ENCODE measurements around the gene ZNRD2.

ZNRD2 gene

DNA sequence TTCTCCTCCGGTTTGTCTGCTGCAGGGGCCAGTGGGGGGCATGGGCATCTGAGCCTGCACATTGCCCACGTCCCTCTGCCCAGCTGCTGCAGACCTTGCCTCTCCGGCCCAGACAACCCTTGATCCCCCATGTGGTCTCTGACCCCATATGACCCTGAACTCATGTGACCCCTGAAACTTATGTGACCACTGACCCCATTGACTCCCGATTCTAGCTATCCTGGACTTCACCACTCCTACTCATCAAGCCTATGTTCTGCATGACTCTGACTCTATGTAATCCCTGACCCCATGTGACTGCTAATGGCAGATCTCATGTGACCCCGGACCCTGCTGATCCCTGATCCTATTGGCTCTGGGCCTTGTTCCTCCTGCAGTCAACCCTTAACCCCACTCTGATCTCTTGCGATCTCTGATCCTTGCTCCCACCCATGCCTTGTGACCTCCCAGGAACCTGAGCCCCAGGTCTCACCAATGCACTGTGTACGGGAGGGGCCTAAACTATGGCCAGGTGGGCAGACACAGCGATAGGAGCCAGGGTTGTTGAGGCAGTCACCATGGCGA lies 17.8 kb upstream of the ZNRD2 start:
- Histone ChIP-seq H3K9ac (ENCODE audit: low read length) (no peak overlapping the region), H2AFZ (ENCODE audit: low read depth, low read length, severe bottlenecking) (no peak overlapping the region), H4K20me1 (ENCODE audit: low read depth, low read length) (no peaks in the 10 kb centered on the region), H3K4me2 (ENCODE audit: low read depth, low read length, poor library complexity, severe bottlenecking) (no peak overlapping the region), H3K36me3 (ENCODE audit: low read length) (no peaks in the 10 kb centered on the region), H3K4me3 (ENCODE audit: insufficient read depth, low read length, poor library complexity, severe bottlenecking) (no peak overlapping the region), H3K27me3 (ENCODE audit: low read length) (no peaks in the 10 kb centered on the region), H3K9me3 (ENCODE audit: insufficient read depth, low read length) (no peaks in the 10 kb centered on the region), H3K79me2 (ENCODE audit: insufficient read depth, low read length) (no peaks in the 10 kb centered on the region), H3K27ac (ENCODE audit: low read depth, low read length) (no peak overlapping the region), H3F3A (ENCODE audit: insufficient read depth) (no peaks in the 10 kb centered on the region), H3K9me2 (replicated peaks; ENCODE audit: insufficient read depth, low read length) (no peaks in the 10 kb centered on the region)
- no peak for TF ChIP-seq EZH2phosphoT487 (conservative IDR thresholded peaks at IDR 0.05; ENCODE audit: low read length)
- TF ChIP-seq, protein P1, sequence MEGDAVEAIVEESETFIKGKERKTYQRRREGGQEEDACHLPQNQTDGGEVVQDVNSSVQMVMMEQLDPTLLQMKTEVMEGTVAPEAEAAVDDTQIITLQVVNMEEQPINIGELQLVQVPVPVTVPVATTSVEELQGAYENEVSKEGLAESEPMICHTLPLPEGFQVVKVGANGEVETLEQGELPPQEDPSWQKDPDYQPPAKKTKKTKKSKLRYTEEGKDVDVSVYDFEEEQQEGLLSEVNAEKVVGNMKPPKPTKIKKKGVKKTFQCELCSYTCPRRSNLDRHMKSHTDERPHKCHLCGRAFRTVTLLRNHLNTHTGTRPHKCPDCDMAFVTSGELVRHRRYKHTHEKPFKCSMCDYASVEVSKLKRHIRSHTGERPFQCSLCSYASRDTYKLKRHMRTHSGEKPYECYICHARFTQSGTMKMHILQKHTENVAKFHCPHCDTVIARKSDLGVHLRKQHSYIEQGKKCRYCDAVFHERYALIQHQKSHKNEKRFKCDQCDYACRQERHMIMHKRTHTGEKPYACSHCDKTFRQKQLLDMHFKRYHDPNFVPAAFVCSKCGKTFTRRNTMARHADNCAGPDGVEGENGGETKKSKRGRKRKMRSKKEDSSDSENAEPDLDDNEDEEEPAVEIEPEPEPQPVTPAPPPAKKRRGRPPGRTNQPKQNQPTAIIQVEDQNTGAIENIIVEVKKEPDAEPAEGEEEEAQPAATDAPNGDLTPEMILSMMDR (IDR thresholded peaks at IDR 0.05; ENCODE audit: insufficient read depth, low read length, poor library complexity, severe bottlenecking), result no peak

DNA sequence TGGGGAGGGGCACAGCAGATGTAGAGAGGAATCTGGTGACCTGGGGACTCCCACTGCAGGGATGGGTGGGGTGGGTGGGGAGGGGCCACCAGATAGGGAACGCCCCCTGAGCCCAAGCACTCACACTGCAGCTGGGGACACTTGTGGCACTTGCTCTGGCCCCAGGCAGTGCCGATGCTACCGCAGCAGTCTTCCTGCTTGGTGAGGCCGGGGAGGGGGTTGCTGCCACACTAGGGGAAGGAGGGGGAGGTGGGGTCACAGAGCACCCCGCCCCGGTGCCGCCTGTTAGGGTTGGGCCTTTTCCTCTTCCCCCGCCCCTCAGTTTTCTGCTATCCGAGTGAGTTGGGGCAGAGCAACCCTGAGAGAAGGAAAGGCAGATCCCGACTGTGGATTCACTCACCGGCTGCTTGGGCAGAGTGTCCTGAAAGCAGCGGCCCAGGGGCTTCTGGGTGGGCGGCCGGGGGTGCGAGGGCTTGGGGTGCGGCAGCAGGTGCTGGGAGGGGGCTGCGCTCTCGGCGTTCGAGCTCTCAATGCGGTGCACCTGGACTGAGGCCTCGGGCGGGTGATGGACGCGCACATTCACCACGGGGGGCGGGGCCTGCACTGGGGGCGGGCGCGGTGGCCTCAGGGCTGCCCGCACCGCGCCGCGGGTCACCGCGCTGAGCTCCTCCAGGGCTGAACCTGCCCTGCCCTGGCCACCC lies 16.8 kb upstream of the ZNRD2 start:
- Histone ChIP-seq H4K20me1 (ENCODE audit: low read depth, low read length) (no peaks in the 10 kb centered on the region), H3K79me2 (ENCODE audit: insufficient read depth, low read length) (no peaks in the 10 kb centered on the region), H3K9ac (ENCODE audit: low read length) (no peak overlapping the region), H3K36me3 (ENCODE audit: low read length) (no peaks in the 10 kb centered on the region), H3K4me2 (ENCODE audit: low read depth, low read length, poor library complexity, severe bottlenecking) (no peak overlapping the region), H3K9me3 (ENCODE audit: insufficient read depth, low read length) (no peaks in the 10 kb centered on the region), H2AFZ (ENCODE audit: low read depth, low read length, severe bottlenecking) (no peak overlapping the region), H3K27me3 (ENCODE audit: low read length) (no peaks in the 10 kb centered on the region), H3K4me3 (ENCODE audit: insufficient read depth, low read length, poor library complexity, severe bottlenecking) (no peak overlapping the region), H3K9me2 (replicated peaks; ENCODE audit: insufficient read depth, low read length) (no peaks in the 10 kb centered on the region), H3K27ac (ENCODE audit: low read depth, low read length) (no peak overlapping the region), H3F3A (ENCODE audit: insufficient read depth) (no peaks in the 10 kb centered on the region)
- TF ChIP-seq, protein P1 (IDR thresholded peaks at IDR 0.05; ENCODE audit: insufficient read depth, low read length, poor library complexity, severe bottlenecking), result no peak
- TF ChIP-seq EZH2phosphoT487 (conservative IDR thresholded peaks at IDR 0.05; ENCODE audit: low read length), result no peak

DNA sequence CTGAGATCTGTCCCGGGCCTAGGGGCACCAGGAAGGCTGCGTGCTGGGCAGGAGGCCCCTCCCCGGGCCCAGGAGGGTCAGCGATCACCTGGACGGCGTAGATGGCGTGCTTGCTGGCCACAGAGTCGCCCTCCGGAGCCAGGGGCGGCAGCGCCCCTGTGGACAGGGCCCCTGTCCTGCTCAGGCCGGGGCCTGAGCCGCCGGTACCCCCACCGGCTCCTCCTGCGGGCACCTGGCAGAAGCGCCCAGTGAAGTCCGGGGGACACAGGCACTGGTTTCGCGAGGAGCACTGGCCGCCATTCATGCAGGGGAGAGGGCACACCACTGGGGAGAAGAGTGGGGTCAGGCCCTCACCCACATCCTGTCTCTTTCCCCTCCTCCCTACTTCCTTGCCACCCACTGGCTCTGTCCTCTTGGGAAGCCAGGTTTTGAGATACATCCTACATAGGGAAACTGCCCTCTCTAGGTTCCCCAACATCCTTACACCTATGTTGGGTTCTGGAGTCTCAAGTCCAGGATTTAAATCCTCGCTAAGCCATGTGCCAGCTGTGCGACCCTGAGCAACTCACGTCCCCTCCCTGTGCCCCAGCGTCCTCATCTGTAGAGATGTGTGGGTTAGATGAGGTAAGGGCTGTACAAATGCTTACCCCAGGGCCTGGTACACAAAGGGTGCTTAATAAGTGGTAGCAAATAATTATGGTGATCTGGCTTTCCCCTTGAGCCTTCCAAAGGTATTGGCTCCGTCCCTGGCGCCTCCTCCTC lies 16.0 kb upstream of the ZNRD2 start:
- no peaks in the 10 kb centered on the region for H3K79me2 ChIP-seq (ENCODE audit: insufficient read depth, low read length)
- no peaks in the 10 kb centered on the region for H3K36me3 ChIP-seq (ENCODE audit: low read length)
- H2AFZ ChIP-seq (ENCODE audit: low read depth, low read length, severe bottlenecking), result no peak overlapping the region
- H3K4me3 ChIP-seq (ENCODE audit: insufficient read depth, low read length, poor library complexity, severe bottlenecking), result no peak overlapping the region
- no peaks in the 10 kb centered on the region for H3F3A ChIP-seq (ENCODE audit: insufficient read depth)
- H3K4me2 ChIP-seq (ENCODE audit: low read depth, low read length, poor library complexity, severe bottlenecking), result no peak overlapping the region
- H3K9ac ChIP-seq (ENCODE audit: low read length), result no peak overlapping the region
- H3K9me3 ChIP-seq (ENCODE audit: insufficient read depth, low read length), result no peaks in the 10 kb centered on the region
- TF ChIP-seq EZH2phosphoT487 (conservative IDR thresholded peaks at IDR 0.05; ENCODE audit: low read length), result no peak
- TF ChIP-seq, protein P1 (IDR thresholded peaks at IDR 0.05; ENCODE audit: insufficient read depth, low read length, poor library complexity, severe bottlenecking), result no peak
- H3K9me2 ChIP-seq (replicated peaks; ENCODE audit: insufficient read depth, low read length), result no peaks in the 10 kb centered on the region
- H3K27me3 ChIP-seq (ENCODE audit: low read length), result no peaks in the 10 kb centered on the region
- H3K27ac ChIP-seq (ENCODE audit: low read depth, low read length), result no peak overlapping the region
- H4K20me1 ChIP-seq (ENCODE audit: low read depth, low read length), result no peaks in the 10 kb centered on the region
